ENCODE measurements around the gene DHX15.

DHX15 gene

DNA sequence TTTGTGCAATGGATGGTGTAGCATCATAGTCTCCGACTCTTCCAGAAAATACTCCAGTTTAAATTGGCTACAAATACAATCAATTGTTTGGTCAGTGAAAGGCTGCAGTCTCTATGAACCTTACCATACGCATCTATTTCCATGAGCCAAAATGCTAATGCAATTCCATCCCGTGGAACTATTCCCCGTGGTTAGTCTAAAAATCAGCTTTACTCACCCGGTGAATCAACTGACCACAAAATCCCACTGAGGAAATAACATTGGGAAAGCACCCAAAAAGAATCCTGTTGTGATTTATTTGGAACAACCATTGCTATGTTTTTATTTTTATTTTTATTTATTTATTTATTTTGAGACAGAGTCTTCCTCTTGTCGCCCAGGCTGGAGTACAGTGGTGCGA, 87.1 kb downstream of the DHX15 start:
- H3K4me3 ChIP-seq (ENCODE audit: low read depth, low read length) = no peak overlapping the region
- TF ChIP-seq ZIC2 (tag by site-specific recombination; IDR thresholded peaks at IDR 0.05) = no peak
- TF ChIP-seq RBAK (tag by site-specific recombination; IDR thresholded peaks at IDR 0.05) = no peak
- no peak for TF ChIP-seq ZNF639 (tag by site-specific recombination; IDR thresholded peaks at IDR 0.05)
- TF ChIP-seq ZSCAN16 (tag by site-specific recombination; IDR thresholded peaks at IDR 0.05) = no peak
- no peak for TF ChIP-seq MYNN (tag by site-specific recombination; IDR thresholded peaks at IDR 0.05; ENCODE audit: borderline replicate concordance)
- POLR2A ChIA-PET = no interaction called here
- H3K36me3 ChIP-seq (ENCODE audit: control insufficient read depth in 2 of 2, insufficient read depth in 1 of 2, low read length in 2 of 2) = no peaks in the 10 kb centered on the region
- no peak overlapping the region for H3K27ac ChIP-seq (ENCODE audit: extremely low read depth, low read depth, low read length)
- CTCF ChIA-PET = interaction anchor here (1.9 kb wide), 1 partner anchor 9 kb away, joined by 10 read pairs; no protein-coding TSS in a partner anchor
- no peaks in the 10 kb centered on the region for H3K9me3 ChIP-seq (ENCODE audit: control insufficient read depth, insufficient read depth, low read depth, low read length)
- H3K4me1 ChIP-seq (ENCODE audit: control insufficient read depth, insufficient read depth, low read length) = no peaks in the 10 kb centered on the region

GRCh38 chr4:24496597-24496996, 87.8 kb downstream of the DHX15 start:
- ChIA-PET CTCF (no interaction called here), POLR2A (no interaction called here)
- TF ChIP-seq MYNN (tag by site-specific recombination; IDR thresholded peaks at IDR 0.05; ENCODE audit: borderline replicate concordance) (no peak), KLF10 (tag by site-specific recombination; IDR thresholded peaks at IDR 0.05) (no peak), ZNF521 (tag by site-specific recombination; IDR thresholded peaks at IDR 0.05) (no peak), ZNF157 (tag by site-specific recombination; IDR thresholded peaks at IDR 0.05) (no peak), ZSCAN30 (tag by site-specific recombination; IDR thresholded peaks at IDR 0.05) (no peak), ZXDB (tag by site-specific recombination; IDR thresholded peaks at IDR 0.05) (no peak), ZEB2 (tag by site-specific recombination; IDR thresholded peaks at IDR 0.05) (no peak), GLIS2 (tag by site-specific recombination; IDR thresholded peaks at IDR 0.05) (no peak), SCRT2 (tag by site-specific recombination; IDR thresholded peaks at IDR 0.05) (no peak), ZBTB10 (tag by site-specific recombination; IDR thresholded peaks at IDR 0.05) (no peak), ZNF792 (tag by site-specific recombination; IDR thresholded peaks at IDR 0.05) (no peak), ZBTB20 (tag by site-specific recombination; IDR thresholded peaks at IDR 0.05) (no peak), ZSCAN23 (tag by site-specific recombination; IDR thresholded peaks at IDR 0.05) (no peak), ZNF785 (tag by site-specific recombination; IDR thresholded peaks at IDR 0.05) (no peak), AEBP2 (tag by site-specific recombination; IDR thresholded peaks at IDR 0.05; ENCODE audit: borderline replicate concordance) (no peak), ZFP41 (tag by site-specific recombination; IDR thresholded peaks at IDR 0.05; ENCODE audit: borderline replicate concordance) (no peak), ZNF571 (tag by site-specific recombination; IDR thresholded peaks at IDR 0.05) (no peak), KLF17 (tag by site-specific recombination; IDR thresholded peaks at IDR 0.05) (no peak), EGR2 (tag by site-specific recombination; IDR thresholded peaks at IDR 0.05; ENCODE audit: low read depth) (no peak)
- TF ChIP-seq, protein P1, sequence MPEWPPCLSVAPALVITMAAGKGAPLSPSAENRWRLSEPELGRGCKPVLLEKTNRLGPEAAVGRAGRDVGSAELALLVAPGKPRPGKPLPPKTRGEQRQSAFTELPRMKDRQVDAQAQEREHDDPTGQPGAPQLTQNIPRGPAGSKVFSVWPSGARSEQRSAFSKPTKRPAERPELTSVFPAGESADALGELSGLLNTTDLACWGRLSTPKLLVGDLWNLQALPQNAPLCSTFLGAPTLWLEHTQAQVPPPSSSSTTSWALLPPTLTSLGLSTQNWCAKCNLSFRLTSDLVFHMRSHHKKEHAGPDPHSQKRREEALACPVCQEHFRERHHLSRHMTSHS (tag by site-specific recombination; IDR thresholded peaks at IDR 0.05) = no peak
- Histone ChIP-seq H3K9me3 (ENCODE audit: control insufficient read depth, insufficient read depth, low read depth, low read length) (no peaks in the 10 kb centered on the region), H3K4me1 (ENCODE audit: control insufficient read depth, insufficient read depth, low read length) (no peaks in the 10 kb centered on the region), H3K4me3 (ENCODE audit: low read depth, low read length) (no peak overlapping the region), H3K27ac (ENCODE audit: extremely low read depth, low read depth, low read length) (no peak overlapping the region), H3K36me3 (ENCODE audit: control insufficient read depth in 2 of 2, insufficient read depth in 1 of 2, low read length in 2 of 2) (no peaks in the 10 kb centered on the region)

Measured in HEK293 (cell line).